HL-60 (cell line): ENCODE results near the gene ALOX15.

Source experiments
- DNase-seq, 2 experiments: peaks; one replicate each; pipeline ENCODE4 v3.0.0-alpha.2; 2010 to 2020; ENCODE audit warnings: low read depth in 1 of 2, low spot score in 1 of 2
- H3K27ac ChIP-seq: fragments of 250-450 bp; sonication (Bioruptor Pico); replicated peaks from 2 replicates; pipeline ENCODE4 v1.5.1; 2020; ENCODE audit warnings: mild to moderate bottlenecking, moderate library complexity
- H3K27me3 ChIP-seq: fragments of 250-450 bp; sonication (Bioruptor Pico); 2 replicates; pipeline ENCODE4 v1.5.1; 2021; ENCODE audit warnings: mild to moderate bottlenecking, moderate library complexity; ENCODE audit not compliant: insufficient read depth, poor library complexity, severe bottlenecking
- H3K4me3 ChIP-seq: replicated peaks from 2 replicates; pipeline ENCODE4 v1.5.1; 2011; ENCODE audit warnings: mild to moderate bottlenecking, control low read depth, low read length; ENCODE audit not compliant: insufficient read depth
- CTCF ChIP-seq: IDR thresholded peaks from one replicate; pipeline ENCODE4 v1.5.1; 2011; ENCODE audit warnings: low read length, control low read depth, inconsistent platforms; ENCODE audit not compliant: insufficient read depth
- GABPA ChIP-seq: IDR thresholded peaks from 2 replicates; pipeline ENCODE4 v1.6.1; 2012; ENCODE audit warnings: low read depth
- POLR2AphosphoS5 ChIP-seq: IDR thresholded peaks from 2 replicates; pipeline ENCODE4 v1.6.1; 2012; ENCODE audit warnings: low read depth
- SPI1 ChIP-seq: IDR thresholded peaks from 2 replicates; pipeline ENCODE4 v1.6.1; 2012; ENCODE audit warnings: low read depth, mild to moderate bottlenecking, borderline replicate concordance
- TF ChIP-seq, protein P1 (sequence below): IDR thresholded peaks from 2 replicates; pipeline ENCODE4 v1.6.1; 2012; ENCODE audit warnings: low read depth; ENCODE audit not compliant: insufficient replicate concordance

Gene ALOX15

GRCh38 chr17:4602041-4602440 is 39.4 kb downstream of the ALOX15 start:
- Histone ChIP-seq H3K27me3 (peaks cover 3% of the 10 kb centered on the region), H3K4me3 (no peak overlapping the region), H3K27ac (no peak overlapping the region)
- DNase-seq, result no peak
- no peak for TF ChIP-seq SPI1
- TF ChIP-seq, protein P1, sequence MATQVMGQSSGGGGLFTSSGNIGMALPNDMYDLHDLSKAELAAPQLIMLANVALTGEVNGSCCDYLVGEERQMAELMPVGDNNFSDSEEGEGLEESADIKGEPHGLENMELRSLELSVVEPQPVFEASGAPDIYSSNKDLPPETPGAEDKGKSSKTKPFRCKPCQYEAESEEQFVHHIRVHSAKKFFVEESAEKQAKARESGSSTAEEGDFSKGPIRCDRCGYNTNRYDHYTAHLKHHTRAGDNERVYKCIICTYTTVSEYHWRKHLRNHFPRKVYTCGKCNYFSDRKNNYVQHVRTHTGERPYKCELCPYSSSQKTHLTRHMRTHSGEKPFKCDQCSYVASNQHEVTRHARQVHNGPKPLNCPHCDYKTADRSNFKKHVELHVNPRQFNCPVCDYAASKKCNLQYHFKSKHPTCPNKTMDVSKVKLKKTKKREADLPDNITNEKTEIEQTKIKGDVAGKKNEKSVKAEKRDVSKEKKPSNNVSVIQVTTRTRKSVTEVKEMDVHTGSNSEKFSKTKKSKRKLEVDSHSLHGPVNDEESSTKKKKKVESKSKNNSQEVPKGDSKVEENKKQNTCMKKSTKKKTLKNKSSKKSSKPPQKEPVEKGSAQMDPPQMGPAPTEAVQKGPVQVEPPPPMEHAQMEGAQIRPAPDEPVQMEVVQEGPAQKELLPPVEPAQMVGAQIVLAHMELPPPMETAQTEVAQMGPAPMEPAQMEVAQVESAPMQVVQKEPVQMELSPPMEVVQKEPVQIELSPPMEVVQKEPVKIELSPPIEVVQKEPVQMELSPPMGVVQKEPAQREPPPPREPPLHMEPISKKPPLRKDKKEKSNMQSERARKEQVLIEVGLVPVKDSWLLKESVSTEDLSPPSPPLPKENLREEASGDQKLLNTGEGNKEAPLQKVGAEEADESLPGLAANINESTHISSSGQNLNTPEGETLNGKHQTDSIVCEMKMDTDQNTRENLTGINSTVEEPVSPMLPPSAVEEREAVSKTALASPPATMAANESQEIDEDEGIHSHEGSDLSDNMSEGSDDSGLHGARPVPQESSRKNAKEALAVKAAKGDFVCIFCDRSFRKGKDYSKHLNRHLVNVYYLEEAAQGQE, result no peak
- TF ChIP-seq GABPA, result no peak
- no peak for TF ChIP-seq POLR2AphosphoS5
- TF ChIP-seq CTCF, result no peak

DNA sequence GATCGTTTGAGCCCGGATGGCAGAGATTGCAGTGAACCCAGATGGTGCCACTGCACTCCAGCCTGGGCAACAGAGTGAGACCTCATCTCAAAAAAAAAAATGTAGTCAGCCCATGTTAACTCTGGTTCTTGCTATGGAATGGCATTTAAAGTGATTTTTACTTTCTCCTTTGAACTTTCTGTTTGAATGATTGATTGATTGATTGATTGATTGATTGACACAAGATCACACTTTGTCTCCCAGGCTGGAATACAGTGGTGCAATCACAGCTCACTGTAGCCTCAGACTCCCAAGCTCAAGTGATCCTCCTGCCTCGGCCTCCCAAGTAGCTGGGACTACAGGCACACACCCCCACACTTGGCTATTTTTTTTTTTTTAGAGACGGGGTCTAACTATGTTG is 40.2 kb downstream of the ALOX15 start:
- DNase-seq, result no peak
- Histone ChIP-seq H3K27me3 (peaks cover 3% of the 10 kb centered on the region), H3K4me3 (no peak overlapping the region), H3K27ac (no peak overlapping the region)
- TF ChIP-seq GABPA, result no peak
- TF ChIP-seq POLR2AphosphoS5, result no peak
- TF ChIP-seq, protein P1, result no peak
- TF ChIP-seq CTCF, result no peak
- TF ChIP-seq SPI1, result no peak

DNA sequence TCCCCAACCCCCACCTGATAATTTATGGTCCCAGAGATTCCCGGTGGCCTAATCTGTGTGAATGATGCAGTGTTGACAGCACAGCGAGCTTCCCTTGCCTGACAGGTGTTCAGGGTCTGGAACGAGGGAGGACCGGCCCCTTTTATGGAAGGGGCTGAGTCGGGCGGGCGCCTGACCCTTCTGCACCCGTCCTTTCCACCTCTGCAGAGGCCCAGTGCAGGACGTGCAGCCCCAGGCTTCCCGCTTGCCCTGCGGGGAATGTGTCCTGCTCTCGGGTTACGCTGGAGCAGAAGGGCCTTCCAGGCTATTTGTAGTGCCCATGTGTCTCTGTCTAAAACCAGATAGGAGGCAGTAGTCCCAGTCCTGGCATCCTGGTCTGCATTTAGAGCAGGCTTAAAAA is 40.9 kb downstream of the ALOX15 start:
- peaks cover 3% of the 10 kb centered on the region for H3K27me3 ChIP-seq
- no peak for DNase-seq
- no peak for TF ChIP-seq SPI1
- no peak for TF ChIP-seq GABPA
- TF ChIP-seq, protein P1, result no peak
- TF ChIP-seq POLR2AphosphoS5, result no peak
- no peak for TF ChIP-seq CTCF
- H3K27ac ChIP-seq, result no peak overlapping the region
- H3K4me3 ChIP-seq, result no peak overlapping the region
